Smooth muscle cell (in vitro differentiated cells): ENCODE results near the gene STAP2. TPM values are rescaled to one million over a fixed set of nuclear protein-coding genes. Genes with fewer than 3 reads are reported as not detected.

Experiments
- DNase-seq: peaks from one replicate; lab custom pipeline; 2025; ENCODE audit not compliant: unreplicated experiment; lab: John Stamatoyannopoulos, UW
- H2AFZ ChIP-seq: fragments of 200-600 bp; sonication (generic); 2 replicates; pipeline ENCODE4 v1.6.0; 2016; ENCODE audit warnings: antibody characterized with exemption, low read depth, mild to moderate bottlenecking
- H3F3A ChIP-seq: fragments of 200-600 bp; sonication (generic); 2 replicates; pipeline ENCODE4 v1.6.0; 2017; ENCODE audit warnings: antibody characterized with exemption, low read depth
- H3K27ac ChIP-seq: fragments of 200-600 bp; sonication (generic); 2 replicates; pipeline ENCODE4 v1.5.1; 2016; ENCODE audit warnings: low read depth, mild to moderate bottlenecking
- H3K27me3 ChIP-seq: fragments of 200-600 bp; sonication (generic); 2 replicates; pipeline ENCODE4 v1.6.1; 2016; ENCODE audit warnings: low read depth, mild to moderate bottlenecking
- H3K36me3 ChIP-seq: fragments of 200-600 bp; sonication (generic); 2 replicates; pipeline ENCODE4 v1.5.1; 2016; ENCODE audit warnings: low read depth
- H3K4me1 ChIP-seq: fragments of 200-600 bp; sonication (generic); 2 replicates; pipeline ENCODE4 v1.5.1; 2016; ENCODE audit warnings: low read depth
- H3K4me2 ChIP-seq: fragments of 200-600 bp; sonication (generic); 2 replicates; pipeline ENCODE4 v1.6.0; 2016; ENCODE audit warnings: mild to moderate bottlenecking
- H3K4me3 ChIP-seq: fragments of 200-600 bp; sonication (generic); 2 replicates; pipeline ENCODE4 v1.5.1; 2016; ENCODE audit warnings: mild to moderate bottlenecking
- H3K79me2 ChIP-seq: fragments of 200-600 bp; sonication (generic); 2 replicates; pipeline ENCODE4 v1.6.0; 2016; ENCODE audit warnings: low read depth, mild to moderate bottlenecking
- H3K9ac ChIP-seq: fragments of 200-600 bp; sonication (generic); 2 replicates; pipeline ENCODE4 v1.6.0; 2016; ENCODE audit warnings: low read depth
- H3K9me3 ChIP-seq: fragments of 200-600 bp; sonication (generic); replicated peaks from 2 replicates; pipeline ENCODE4 v1.5.1; 2016; ENCODE audit warnings: low read depth
- H4K20me1 ChIP-seq: fragments of 200-600 bp; sonication (generic); 2 replicates; pipeline ENCODE4 v1.6.0; 2016; ENCODE audit warnings: low read depth
- WGBS: methylation state at CpG from one replicate; pipeline ENCODE4 v1.1.7; 2016; ENCODE audit warnings: low lambda C conversion rate; 5-methylcytosine and 5-hydroxymethylcytosine counted together
- polyA plus RNA-seq: library from polyadenylated mRNA; unstranded; fragments of >200 nt; fragmentation: Nextera tagmentation; extraction: Ambion mirVana; gene quantifications from 2 replicates; pipeline ENCODE4 v1.2.1, GENCODE V29; 2016
- total RNA-seq: library from RNA; depleted of rRNA; stranded (reverse); fragments of >200 nt; gene quantifications from 2 replicates; pipeline ENCODE4 v1.2.3, GENCODE V29; 2014
- TF ChIP-seq, protein P1 (sequence below): fragments of 200-600 bp; sonication (generic); IDR thresholded peaks from 2 replicates; pipeline ENCODE4 v1.5.1; 2017; ENCODE audit warnings: borderline replicate concordance, mild to moderate bottlenecking, antibody characterized with exemption; ENCODE audit not compliant: insufficient read depth, poor library complexity, severe bottlenecking

Gene STAP2, protein sequence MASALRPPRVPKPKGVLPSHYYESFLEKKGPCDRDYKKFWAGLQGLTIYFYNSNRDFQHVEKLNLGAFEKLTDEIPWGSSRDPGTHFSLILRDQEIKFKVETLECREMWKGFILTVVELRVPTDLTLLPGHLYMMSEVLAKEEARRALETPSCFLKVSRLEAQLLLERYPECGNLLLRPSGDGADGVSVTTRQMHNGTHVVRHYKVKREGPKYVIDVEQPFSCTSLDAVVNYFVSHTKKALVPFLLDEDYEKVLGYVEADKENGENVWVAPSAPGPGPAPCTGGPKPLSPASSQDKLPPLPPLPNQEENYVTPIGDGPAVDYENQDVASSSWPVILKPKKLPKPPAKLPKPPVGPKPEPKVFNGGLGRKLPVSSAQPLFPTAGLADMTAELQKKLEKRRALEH
- total RNA-seq (10.7 and 13.0 TPM in 2 replicates), polyA plus RNA-seq (8.3 and 26.5 TPM in 2 replicates)

GRCh38 chr19:4338441-4339355 lies at the start of gene STAP2:
Gene STAP2 (minus strand): TSS chr19:4338827. CDS start chr19:4338753, 74 bp downstream.
- Histone ChIP-seq H3F3A (no peaks in the 10 kb centered on the region), H3K9me3 (no peaks in the 10 kb centered on the region), H3K79me2 (no peaks in the 10 kb centered on the region), H4K20me1 (no peaks in the 10 kb centered on the region), H3K27ac (peak within 1 kb of the TSS; percentile 47), H3K4me2 (peak within 1 kb of the TSS; percentile 85), H3K9ac (peak within 1 kb of the TSS; percentile 55), H2AFZ (peak within 1 kb of the TSS; percentile 85), H3K27me3 (no peaks in the 10 kb centered on the region), H3K36me3 (no peaks in the 10 kb centered on the region), H3K4me3 (peak within 1 kb of the TSS; percentile 51), H3K4me1 (peaks cover 5% of the 10 kb centered on the region)
- WGBS = 65% methylated on average over 19 of the region's 27 CpGs
- TF ChIP-seq, protein P1, sequence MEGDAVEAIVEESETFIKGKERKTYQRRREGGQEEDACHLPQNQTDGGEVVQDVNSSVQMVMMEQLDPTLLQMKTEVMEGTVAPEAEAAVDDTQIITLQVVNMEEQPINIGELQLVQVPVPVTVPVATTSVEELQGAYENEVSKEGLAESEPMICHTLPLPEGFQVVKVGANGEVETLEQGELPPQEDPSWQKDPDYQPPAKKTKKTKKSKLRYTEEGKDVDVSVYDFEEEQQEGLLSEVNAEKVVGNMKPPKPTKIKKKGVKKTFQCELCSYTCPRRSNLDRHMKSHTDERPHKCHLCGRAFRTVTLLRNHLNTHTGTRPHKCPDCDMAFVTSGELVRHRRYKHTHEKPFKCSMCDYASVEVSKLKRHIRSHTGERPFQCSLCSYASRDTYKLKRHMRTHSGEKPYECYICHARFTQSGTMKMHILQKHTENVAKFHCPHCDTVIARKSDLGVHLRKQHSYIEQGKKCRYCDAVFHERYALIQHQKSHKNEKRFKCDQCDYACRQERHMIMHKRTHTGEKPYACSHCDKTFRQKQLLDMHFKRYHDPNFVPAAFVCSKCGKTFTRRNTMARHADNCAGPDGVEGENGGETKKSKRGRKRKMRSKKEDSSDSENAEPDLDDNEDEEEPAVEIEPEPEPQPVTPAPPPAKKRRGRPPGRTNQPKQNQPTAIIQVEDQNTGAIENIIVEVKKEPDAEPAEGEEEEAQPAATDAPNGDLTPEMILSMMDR = no peak
- no peak for DNase-seq

GRCh38 chr19:4386041-4386782 lies 47.6 kb upstream of the STAP2 start:
- H3K27me3 ChIP-seq = no peaks in the 10 kb centered on the region

DNA sequence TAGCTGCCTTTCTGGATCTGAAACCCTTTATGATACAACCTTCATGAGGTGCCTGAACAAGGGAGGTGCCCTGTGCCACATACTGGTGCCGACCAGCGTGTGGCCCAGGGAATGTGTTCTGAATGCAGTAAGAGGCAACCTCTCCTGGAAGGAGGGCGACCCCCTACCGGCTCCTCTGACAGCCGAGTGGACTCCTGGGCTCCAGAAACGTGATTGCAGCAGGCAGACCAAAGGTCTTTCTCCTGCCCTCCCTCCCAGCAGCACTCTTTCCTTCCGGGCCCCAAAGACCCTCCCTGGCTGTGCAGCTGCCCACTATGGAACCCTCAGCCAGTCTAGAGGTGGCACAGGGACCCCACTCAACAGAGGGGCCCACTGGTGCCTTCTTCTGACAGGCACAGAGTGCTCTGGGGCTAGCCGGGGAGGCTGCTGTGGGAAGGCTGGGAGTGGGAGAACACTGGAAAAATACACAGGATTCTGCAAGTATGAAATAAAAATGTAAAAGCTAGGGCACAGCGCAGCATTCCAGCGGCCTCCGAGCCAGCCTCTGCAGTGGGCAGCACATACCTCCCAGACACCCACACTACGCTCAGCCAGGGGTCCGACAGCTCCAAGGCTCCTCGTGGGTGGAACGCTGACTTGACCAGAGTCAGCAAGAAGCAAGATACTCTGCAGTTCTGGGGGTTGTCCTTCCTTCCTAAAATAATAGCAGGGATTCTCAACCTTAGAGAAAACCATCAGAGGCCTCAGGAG lies 46.8 kb upstream of the STAP2 start:
- H4K20me1 ChIP-seq = peaks cover 96% of the 10 kb centered on the region
- no peaks in the 10 kb centered on the region for H3K9me3 ChIP-seq
- H3K4me3 ChIP-seq = no peak overlapping the region
- H3K36me3 ChIP-seq = no peaks in the 10 kb centered on the region
- no peak overlapping the region for H2AFZ ChIP-seq
- WGBS = 61% methylated on average over 15 of the region's 15 CpGs
- peak overlapping the region; percentile 77 for H3K4me2 ChIP-seq
- H3K9ac ChIP-seq = peak overlapping the region; percentile 44
- peaks cover 42% of the 10 kb centered on the region for H3K4me1 ChIP-seq
- DNase-seq = no peak
- no peaks in the 10 kb centered on the region for H3K27me3 ChIP-seq
- H3F3A ChIP-seq = peaks cover 23% of the 10 kb centered on the region
- TF ChIP-seq, protein P1 = no peak
- peak overlapping the region; percentile 75 for H3K27ac ChIP-seq
- H3K79me2 ChIP-seq = peaks cover 96% of the 10 kb centered on the region

More at GRCh38 chr19:4386041-4386782, 47.6 kb upstream of the STAP2 start:
- H3K4me1 ChIP-seq = peaks cover 49% of the 10 kb centered on the region
- no peak overlapping the region for H2AFZ ChIP-seq
- no peaks in the 10 kb centered on the region for H3K36me3 ChIP-seq
- peak overlapping the region; percentile 44 for H3K9ac ChIP-seq
- H4K20me1 ChIP-seq = peaks cover 96% of the 10 kb centered on the region
- WGBS = 57% methylated on average over 13 of the region's 13 CpGs
- H3K4me2 ChIP-seq = peak overlapping the region; percentile 77
- TF ChIP-seq, protein P1 = peak; percentile 38
- peak overlapping the region; percentile 75 for H3K27ac ChIP-seq
- no peaks in the 10 kb centered on the region for H3K9me3 ChIP-seq
- H3K79me2 ChIP-seq = peaks cover 97% of the 10 kb centered on the region
- no peak overlapping the region for H3K4me3 ChIP-seq
- no peak for DNase-seq
- peaks cover 28% of the 10 kb centered on the region for H3F3A ChIP-seq
